Astrocyte of the cerebellum (primary cell): ENCODE data around the gene VPS25.

ENCODE experiments used
- DNase-seq: peaks from one replicate; pipeline ENCODE4 v3.0.0-alpha.2; 2011; ENCODE audit warnings: low read depth
- H3K4me3 ChIP-seq: 2 replicates; pipeline ENCODE4 v1.5.1; 2011; ENCODE audit warnings: mild to moderate bottlenecking, low read depth, low read length, moderate library complexity
- in situ Hi-C: cut with HindIII; loops from 2 replicates; pipeline ENCODE4 v1.10.0; 2017; ENCODE audit warnings: low sequenced_read_pairs
- TF ChIP-seq, protein P1 (sequence below): IDR thresholded peaks from 2 replicates; pipeline ENCODE4 v1.5.1; 2012; ENCODE audit warnings: low read length, low read depth, moderate library complexity, mild to moderate bottlenecking; ENCODE audit errors: missing control alignments

Gene VPS25

GRCh38 chr17:42784409-42784808 is 11.2 kb downstream of the VPS25 start:
- DNase-seq, result no peak
- in situ Hi-C loops, result no loop called here
- H3K4me3 ChIP-seq, result no peak overlapping the region
- TF ChIP-seq, protein P1, sequence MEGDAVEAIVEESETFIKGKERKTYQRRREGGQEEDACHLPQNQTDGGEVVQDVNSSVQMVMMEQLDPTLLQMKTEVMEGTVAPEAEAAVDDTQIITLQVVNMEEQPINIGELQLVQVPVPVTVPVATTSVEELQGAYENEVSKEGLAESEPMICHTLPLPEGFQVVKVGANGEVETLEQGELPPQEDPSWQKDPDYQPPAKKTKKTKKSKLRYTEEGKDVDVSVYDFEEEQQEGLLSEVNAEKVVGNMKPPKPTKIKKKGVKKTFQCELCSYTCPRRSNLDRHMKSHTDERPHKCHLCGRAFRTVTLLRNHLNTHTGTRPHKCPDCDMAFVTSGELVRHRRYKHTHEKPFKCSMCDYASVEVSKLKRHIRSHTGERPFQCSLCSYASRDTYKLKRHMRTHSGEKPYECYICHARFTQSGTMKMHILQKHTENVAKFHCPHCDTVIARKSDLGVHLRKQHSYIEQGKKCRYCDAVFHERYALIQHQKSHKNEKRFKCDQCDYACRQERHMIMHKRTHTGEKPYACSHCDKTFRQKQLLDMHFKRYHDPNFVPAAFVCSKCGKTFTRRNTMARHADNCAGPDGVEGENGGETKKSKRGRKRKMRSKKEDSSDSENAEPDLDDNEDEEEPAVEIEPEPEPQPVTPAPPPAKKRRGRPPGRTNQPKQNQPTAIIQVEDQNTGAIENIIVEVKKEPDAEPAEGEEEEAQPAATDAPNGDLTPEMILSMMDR, result no peak

DNA sequence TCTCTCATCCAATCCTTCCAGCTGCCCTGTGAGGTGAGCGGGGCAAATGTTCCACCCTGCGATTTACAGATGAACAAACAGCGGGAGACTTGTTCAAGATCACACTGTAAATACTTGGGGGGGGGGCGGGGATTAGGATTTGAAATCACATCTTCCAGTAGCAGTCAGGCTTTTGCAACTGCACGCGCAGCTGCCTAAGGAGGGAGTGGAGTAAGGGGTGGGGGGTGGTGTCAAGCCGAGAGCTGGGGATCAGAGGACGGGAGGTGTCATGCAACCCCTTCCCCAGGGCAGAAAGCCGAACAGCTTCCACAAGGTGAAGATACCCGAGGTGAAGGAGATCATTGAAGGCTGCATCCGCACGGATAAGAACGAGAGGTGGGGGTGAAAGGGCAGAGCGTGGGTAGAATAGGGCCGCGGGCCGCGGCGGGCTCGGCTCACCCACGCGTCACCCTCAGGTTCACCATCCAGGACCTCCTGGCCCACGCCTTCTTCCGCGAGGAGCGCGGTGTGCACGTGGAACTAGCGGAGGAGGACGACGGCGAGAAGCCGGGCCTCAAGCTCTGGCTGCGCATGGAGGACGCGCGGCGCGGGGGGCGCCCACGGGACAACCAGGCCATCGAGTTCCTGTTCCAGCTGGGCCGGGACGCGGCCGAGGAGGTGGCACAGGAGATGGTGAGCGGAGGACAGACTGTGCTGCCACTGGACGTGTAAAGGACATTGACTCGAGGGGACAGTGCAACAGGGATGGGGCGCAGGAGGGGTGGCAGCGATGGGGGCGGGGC is 11.8 kb downstream of the VPS25 start:
- H3K4me3 ChIP-seq, result no peak overlapping the region
- no peak for DNase-seq
- TF ChIP-seq, protein P1, result no peak
- in situ Hi-C loops, result no loop called here

- in situ Hi-C loops, result no loop called here
- no peak overlapping the region for H3K4me3 ChIP-seq
- TF ChIP-seq, protein P1, result no peak
- DNase-seq, result no peak
These were observed 14.0 kb downstream of the VPS25 start for GRCh38 chr17:42787266-42787665.

DNA sequence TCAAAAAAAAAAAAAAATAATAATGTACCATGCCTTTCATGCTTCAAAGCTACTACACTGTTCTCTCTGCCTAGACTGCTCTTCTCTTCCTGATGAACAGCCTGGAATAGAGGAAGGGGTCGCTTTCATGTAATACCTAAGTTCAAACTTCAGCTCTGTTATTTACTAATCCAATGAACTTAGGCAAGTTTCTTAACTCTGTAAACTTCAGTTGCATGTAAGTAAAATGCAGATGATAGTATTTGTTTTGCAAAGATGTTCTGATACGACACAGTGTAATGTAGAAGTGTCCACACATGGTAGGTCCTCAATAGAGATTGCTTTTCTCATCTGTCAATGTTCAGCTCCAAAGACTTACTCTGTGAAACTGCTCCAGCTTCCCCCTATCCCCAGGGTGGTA is 18.7 kb downstream of the VPS25 start:
- TF ChIP-seq, protein P1, result no peak
- in situ Hi-C loops, result no loop called here
- no peak overlapping the region for H3K4me3 ChIP-seq
- no peak for DNase-seq

GRCh38 chr17:42792545-42792944 is 19.3 kb downstream of the VPS25 start:
- no peak for DNase-seq
- TF ChIP-seq, protein P1, result no peak
- H3K4me3 ChIP-seq, result no peak overlapping the region
- in situ Hi-C loops, result no loop called here

DNA sequence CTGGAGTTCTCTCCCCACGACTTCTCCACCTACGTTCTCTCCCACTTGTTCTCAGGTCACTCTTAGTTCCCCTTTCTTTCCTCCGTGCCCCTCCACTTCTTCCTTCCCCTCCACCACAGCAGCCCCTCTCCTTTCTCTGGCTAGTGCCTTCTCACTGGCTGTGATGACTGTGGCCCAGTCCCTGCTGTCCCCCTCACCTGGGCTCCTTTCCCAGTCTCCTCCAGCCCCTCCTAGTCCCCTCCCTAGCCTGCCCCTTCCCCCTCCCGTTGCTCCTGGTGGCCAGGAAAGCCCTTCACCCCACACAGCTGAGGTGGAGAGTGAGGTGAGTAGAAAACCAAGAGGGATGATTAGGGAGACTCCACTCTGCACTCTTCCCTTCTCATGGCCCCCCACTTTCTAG is 21.8 kb downstream of the VPS25 start:
- no peak for DNase-seq
- TF ChIP-seq, protein P1, result no peak
- H3K4me3 ChIP-seq, result no peak overlapping the region
- in situ Hi-C loops, result no loop called here
